HEK293T (cell line): Measurements from ENCODE around the gene THSD4.

Experiments
- ELF4 ChIP-seq: fragments of 450-650 bp; IDR thresholded peaks from 2 replicates; pipeline ENCODE4 v1.6.1; 2017; ENCODE audit warnings: antibody characterized with exemption
- FOXM1 ChIP-seq: fragments of 450-650 bp; IDR thresholded peaks from 2 replicates; pipeline ENCODE4 v1.6.1; 2017; ENCODE audit warnings: mild to moderate bottlenecking, borderline replicate concordance
- HDGF ChIP-seq: fragments of 450-650 bp; IDR thresholded peaks from 2 replicates; pipeline ENCODE4 v1.6.1; 2017; ENCODE audit warnings: antibody characterized with exemption, borderline replicate concordance
- L3MBTL2 ChIP-seq: fragments of 450-650 bp; conservative IDR thresholded peaks from 2 replicates; pipeline ENCODE4 v1.6.1; 2016; ENCODE audit warnings: mild to moderate bottlenecking
- PKNOX1 ChIP-seq: fragments of 450-650 bp; IDR thresholded peaks from 2 replicates; pipeline ENCODE4 v1.6.1; 2016
- SUZ12 ChIP-seq: fragments of 450-650 bp; IDR thresholded peaks from 2 replicates; pipeline ENCODE4 v1.6.1; 2016; ENCODE audit warnings: mild to moderate bottlenecking
- ZNF384 ChIP-seq: fragments of 450-650 bp; IDR thresholded peaks from 2 replicates; pipeline ENCODE4 v1.6.1; 2016

GRCh38 chr15:71105444-71105843 lies 9.8 kb upstream of the THSD4 start:
- TF ChIP-seq ELF4 (no peak), FOXM1 (no peak), SUZ12 (no peak), ZNF384 (no peak), HDGF (no peak), PKNOX1 (no peak), L3MBTL2 (no peak)
